ENCODE measurements around the gene CFAP65.

Gene CFAP65, protein sequence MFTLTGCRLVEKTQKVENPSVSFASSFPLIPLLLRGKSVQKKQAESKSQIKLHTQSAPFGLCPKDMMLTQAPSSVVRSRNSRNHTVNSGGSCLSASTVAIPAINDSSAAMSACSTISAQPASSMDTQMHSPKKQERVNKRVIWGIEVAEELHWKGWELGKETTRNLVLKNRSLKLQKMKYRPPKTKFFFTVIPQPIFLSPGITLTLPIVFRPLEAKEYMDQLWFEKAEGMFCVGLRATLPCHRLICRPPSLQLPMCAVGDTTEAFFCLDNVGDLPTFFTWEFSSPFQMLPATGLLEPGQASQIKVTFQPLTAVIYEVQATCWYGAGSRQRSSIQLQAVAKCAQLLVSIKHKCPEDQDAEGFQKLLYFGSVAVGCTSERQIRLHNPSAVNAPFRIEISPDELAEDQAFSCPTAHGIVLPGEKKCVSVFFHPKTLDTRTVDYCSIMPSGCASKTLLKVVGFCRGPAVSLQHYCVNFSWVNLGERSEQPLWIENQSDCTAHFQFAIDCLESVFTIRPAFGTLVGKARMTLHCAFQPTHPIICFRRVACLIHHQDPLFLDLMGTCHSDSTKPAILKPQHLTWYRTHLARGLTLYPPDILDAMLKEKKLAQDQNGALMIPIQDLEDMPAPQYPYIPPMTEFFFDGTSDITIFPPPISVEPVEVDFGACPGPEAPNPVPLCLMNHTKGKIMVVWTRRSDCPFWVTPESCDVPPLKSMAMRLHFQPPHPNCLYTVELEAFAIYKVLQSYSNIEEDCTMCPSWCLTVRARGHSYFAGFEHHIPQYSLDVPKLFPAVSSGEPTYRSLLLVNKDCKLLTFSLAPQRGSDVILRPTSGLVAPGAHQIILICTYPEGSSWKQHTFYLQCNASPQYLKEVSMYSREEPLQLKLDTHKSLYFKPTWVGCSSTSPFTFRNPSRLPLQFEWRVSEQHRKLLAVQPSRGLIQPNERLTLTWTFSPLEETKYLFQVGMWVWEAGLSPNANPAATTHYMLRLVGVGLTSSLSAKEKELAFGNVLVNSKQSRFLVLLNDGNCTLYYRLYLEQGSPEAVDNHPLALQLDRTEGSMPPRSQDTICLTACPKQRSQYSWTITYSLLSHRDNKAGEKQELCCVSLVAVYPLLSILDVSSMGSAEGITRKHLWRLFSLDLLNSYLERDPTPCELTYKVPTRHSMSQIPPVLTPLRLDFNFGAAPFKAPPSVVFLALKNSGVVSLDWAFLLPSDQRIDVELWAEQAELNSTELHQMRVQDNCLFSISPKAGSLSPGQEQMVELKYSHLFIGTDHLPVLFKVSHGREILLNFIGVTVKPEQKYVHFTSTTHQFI (N-terminal part only)
- 0 to 0.04 reads per million in 2 experiments for total RNA-seq

DNA sequence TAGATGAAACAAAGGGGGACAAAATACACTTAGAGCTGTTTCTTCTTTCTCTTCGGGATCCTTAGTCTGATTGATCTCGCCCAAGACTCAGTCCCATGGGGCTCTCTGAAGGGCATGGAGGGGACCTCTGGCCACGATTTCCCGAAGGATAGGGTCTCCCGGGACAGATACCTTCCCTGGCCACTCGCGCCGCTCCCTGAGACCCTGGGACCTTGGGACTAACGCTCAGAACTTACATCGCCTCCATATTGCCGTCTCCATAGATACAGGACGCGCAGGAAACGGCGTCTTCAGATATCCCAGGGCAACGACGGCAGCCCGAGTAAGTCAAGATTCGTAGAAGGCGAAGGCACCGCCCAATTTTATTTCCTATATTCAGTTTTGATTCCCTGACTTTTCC is at the start of gene CFAP65:
Gene CFAP65, minus strand, starts transcription at position 265 of the 400 bp plus-strand sequence. CDS start 2,468 bp downstream, outside the sequence.
- no peak for DNase-seq (ENCODE audit: low read depth)

DNA sequence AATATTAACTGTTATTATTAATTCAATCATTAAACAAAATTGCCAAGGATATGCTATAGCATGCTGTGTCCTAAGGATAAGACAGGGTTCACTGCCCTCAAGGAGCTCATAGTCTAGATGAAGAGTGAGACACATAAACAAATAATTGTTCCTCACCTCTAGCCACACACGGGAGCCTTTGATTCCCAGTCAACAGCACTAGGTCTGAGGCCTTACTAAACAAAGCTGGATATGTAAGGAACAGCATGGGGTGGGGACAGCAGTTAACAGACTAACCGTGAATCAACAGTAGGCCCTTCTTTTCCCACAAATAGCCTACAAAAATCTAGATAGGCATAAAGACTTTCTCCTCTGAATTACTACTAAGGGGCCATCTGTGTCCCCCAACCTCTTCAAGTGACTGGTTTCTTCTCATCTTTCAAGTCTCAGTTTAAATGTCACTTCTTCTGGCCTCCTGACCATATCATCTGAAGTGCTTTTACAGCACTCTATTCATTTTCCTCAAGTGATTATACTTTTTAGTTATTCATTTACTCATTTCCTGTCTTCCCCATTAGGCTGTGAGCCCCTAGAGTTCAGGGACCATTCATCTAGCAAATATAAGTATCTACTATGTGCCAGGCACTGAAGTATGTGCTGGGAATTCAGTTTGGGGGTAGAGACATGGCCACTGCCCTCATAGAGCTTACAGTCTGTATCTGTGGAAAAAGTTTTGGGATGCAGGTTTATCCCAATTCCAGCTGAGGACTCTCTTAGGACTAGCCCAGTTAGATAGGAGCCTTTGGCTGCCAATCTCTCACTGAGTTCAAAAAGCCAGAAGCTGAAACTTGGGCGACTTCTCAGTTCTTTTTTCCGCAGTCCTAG is 49.4 kb upstream of the CFAP65 start:
- DNase-seq (ENCODE audit: low read depth) = no peak

DNA sequence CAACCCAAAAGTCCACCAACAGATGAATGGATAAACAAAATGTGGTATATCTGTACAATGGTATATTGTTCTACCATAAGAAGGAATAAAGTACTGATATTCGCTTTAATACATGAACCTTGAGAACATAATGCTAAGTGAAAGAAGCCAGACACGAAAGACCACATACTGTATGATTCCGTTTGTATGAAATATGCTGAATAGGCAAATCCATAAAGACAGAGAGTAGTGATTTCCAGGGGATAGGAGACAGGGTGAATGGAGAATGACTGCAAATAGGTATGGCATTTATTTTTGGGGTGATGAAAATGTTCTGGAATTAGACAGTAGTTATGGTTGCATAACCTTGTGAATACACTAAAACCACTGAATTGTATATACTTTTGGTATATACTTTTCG is 48.0 kb upstream of the CFAP65 start:
- DNase-seq (ENCODE audit: low read depth) = no peak

DNA sequence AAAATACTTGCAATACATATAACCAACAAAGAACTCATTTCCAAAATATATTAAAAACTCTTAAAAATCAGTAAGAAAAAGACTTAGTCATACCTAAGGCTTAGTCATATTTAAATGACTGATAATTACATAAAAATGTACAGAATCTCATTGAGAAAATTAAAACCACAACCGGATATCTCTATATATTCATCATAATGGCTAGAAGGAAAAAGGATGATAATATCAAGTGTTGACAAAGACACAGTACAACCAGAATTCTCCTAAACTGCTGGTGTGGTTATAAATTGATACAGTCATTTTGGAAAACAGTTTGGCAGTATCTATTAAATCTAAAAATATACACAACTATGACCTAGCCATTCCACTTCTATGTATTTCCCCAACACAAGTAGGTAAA is 46.5 kb upstream of the CFAP65 start:
- no peak for DNase-seq (ENCODE audit: low read depth)

DNA sequence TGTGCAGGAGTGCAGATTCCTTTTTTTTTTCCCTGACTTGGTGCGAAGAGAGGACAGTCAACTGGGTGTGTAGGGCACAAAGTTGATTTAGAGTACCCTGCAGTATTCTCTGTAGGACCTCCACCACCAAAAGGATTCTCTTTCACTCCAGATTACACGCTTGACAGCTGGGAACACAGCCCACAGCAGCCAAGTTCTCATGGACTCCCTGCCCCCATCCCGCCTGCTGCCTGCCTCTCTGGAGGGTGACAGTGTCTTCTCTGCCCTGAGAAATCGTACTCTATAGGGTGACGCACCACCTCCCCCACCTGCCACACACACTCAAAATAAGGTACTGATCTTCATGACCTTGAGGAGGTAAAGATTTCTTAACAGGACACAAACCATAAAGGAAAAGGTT is 46.0 kb upstream of the CFAP65 start:
- no peak for DNase-seq (ENCODE audit: low read depth)

DNA sequence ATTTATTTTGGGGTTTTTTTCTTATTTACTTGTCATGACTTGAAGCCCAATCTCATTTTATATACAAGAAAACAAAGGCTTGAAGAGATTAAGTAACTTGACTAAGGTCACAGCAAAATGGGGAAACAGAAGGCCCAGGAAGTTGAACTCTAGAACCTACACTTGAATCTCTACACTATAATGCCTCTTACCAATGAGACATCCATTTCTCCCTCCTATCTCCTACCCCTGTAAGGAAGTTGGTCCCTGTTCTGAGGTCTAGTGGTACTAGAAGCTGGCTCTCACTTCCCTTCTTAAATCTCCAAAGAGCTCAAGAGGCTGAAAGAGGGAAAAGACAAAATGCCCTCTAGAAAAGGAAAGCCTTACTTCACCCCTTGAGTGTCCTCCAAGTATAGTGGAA is 44.9 kb upstream of the CFAP65 start:
- no peak for DNase-seq (ENCODE audit: low read depth)

DNA sequence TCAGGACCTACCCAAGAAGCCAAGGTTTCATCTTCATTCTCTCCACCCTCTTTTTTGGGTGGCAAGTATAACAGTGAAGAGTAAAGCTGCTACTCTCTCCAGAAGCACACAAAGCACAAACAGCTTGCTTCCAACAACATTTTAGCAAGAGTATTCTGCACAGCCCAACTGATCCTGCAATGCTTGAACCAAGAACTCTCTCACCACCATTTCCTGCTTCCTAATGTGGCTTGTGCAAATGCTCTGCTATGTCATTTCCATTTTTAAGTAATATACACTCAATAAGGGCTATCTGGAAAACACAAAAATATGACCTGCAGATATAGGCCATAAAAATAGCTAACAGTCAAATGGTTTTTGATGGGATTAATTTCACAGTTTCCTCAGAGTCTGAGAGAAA is 43.5 kb upstream of the CFAP65 start:
- no peak for DNase-seq (ENCODE audit: low read depth)

DNA sequence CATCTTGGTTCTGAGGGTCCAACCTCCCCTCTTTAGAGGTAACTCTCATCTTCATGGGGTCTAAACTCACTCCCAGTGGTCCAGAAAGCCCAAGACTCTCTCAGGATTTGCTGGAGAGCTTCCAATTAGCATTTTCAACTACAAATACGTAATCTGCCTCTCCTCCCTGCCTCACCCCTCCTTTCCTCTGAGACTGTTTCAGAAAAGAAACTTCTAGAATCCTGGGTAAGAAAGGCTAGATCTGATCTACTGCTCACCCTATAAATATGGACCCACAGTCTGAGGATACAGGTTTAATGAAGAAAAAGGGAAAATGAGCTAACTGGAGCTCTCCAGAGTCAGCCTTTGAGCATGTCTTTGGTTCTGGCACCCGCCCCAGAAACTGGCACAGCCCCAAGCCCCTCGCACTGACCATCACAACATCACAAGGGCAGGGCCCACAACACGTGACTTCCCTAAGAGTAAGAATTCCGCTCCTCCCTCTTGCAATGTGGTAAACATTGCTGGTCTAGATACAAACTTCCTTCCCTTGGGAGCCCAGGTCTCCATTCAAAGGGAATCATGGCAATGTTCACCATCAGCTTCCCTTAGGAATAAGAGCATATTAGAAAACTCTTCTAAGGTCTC is 41.1 kb upstream of the CFAP65 start:
- DNase-seq (ENCODE audit: low read depth) = no peak

DNA sequence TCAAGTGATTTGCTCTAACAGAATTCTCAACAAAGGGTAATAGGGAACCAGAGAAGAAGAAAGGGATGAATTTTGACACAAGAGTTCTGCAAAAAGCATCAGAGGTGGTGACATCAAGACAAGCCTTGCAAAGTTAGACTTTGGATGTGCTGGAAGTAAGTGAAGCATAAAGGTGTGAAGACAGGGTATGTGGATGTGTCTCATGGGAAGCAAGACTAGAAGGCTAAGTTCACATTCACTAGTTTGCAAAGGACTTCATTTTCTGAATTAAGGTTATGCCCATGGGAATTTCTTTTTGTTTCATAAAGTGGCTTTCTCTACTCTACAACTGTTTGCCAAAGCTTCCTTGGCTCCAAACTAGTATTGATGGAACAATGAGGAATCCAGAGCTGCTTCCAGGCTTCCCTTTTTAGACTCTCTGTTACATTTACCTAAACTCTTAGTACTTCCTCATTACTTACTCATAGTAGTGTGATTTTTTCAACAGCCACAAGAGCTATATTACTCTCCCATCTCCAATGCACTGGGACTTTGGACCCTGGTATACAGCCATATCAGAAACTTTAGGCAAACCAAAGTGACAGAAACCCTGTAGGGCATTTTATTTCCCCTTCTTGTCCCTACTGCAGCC is 40.5 kb upstream of the CFAP65 start:
- no peak for DNase-seq (ENCODE audit: low read depth)

DNA sequence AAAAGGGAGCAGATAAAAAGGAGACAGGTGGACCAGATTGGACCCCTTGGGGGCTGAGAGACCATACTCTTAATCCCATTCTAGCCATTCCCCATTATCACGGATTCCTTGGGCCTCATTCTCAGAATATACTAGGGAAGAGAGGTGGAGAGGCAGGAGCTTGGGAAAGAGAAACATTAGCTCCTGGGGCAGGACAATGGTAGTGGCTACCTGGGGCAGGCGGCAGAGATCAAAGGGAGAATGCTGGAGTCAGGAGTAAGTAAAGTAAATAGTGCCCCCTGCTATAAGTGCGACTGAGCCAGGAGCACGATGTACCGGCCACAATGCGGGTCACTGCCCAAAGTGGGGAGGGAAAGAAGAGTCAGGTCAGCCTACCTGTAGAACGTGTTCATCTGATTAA is 39.8 kb upstream of the CFAP65 start:
- DNase-seq (ENCODE audit: low read depth) = no peak

DNA sequence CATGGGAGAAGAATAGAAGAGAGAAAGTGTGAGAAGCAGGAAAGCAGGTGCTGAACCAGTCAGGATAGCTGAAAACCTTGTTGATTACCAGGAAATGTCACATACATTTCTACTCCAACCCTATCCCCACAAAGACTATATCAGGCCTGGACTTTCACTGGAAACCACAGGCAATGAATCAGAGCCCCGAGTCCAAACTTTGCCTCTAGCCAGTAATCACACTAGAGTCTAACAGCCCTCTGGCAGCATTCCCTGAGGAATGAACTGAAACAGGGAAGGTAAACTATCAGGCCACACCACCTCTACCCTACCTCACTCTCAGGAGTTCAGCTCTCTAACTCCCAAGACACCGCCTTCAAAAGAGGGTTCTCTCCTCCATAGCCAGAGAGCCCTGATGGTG is 38.1 kb upstream of the CFAP65 start:
- no peak for DNase-seq (ENCODE audit: low read depth)

DNA sequence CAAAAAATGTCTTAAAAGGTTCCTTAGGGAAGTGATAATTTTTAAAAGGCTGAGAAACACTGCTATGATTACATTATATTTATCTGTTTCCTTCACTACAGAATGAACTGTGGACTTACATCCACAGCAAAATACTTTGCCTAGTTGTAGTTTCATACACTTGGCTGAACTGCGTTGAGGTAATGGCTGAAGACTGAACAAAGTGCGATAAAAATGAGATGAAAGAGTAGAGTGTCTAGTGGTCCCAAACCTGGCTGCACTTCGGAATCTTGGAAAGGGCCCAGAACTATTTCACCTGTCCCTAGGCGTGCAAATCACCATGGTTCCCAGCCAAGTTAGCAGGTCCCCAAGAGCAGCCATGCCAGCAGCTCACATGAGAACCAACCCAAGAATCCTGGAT is 37.6 kb upstream of the CFAP65 start:
- no peak for DNase-seq (ENCODE audit: low read depth)

DNA sequence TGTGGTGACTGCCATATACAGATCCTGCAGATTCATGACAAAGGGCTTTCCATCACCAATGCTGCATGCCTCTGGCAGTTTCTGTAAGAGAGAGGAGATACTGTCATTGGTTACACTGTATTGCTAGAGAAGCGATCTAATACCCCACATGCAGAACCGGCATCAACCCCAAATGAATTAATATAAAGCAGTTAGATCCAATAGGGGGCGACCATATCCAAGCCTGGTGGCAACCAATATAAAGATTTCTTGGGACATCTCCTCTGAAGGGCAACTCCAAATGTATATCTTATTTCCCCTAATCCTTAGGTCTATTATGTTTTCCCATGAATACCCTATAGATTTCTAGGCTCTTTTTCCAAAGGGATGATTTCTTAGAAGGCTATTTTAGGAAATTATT is 36.8 kb upstream of the CFAP65 start:
- DNase-seq (ENCODE audit: low read depth) = no peak

DNA sequence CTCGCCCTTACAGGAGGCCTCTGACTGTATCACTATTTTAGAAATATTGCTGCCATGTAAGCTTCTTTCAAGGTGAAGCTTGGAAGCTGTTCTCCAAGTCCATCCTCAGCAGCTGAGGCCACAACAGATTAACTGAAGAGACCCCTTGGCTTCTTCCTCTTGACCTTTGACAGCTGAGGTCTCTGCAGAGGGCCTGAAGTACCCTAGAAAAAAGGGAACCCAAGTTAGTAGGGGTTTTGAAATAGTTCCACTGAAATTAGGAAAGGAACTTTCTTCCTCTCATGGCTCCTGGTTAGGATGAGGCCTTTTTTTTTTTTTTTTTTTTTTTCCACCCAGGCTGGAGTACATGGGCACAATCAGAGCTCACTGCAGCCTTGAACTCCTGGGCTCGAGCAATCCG is 34.9 kb upstream of the CFAP65 start:
- no peak for DNase-seq (ENCODE audit: low read depth)

DNA sequence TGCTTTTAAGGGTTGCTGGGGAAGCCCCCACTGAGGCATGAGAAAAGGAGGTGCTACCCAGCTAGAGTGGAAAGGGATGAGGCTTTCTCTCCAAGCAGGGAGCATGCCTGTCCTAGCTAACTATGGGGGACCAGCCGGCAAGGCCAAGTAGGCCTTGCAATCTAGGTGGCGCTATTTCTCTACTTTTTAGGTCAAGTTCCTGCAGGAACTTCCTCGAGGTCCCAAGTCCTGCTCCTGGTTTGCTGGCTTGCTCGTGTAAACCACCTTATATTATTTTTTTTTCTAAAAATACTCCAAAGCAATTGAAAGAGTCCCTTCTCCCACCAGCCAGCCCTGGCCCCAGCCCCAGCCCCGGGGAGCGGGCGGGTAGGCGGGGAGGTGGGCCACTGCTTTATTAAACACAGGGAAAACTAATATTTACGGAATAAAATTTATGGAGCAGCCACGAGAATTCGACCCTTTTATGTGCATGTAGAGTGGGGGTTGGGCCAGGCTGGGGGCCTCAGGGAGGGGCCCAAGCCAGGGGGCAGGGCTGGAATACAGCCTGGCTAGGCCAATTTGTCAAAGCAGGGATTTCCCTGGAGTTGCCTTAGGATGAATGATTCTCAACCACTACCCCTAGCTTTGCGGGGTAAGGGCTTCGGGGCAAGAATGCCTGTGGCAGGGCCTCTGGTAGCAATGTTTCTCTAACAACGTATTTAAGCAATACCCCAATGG is 32.3 kb upstream of the CFAP65 start:
- DNase-seq (ENCODE audit: low read depth) = no peak

DNA sequence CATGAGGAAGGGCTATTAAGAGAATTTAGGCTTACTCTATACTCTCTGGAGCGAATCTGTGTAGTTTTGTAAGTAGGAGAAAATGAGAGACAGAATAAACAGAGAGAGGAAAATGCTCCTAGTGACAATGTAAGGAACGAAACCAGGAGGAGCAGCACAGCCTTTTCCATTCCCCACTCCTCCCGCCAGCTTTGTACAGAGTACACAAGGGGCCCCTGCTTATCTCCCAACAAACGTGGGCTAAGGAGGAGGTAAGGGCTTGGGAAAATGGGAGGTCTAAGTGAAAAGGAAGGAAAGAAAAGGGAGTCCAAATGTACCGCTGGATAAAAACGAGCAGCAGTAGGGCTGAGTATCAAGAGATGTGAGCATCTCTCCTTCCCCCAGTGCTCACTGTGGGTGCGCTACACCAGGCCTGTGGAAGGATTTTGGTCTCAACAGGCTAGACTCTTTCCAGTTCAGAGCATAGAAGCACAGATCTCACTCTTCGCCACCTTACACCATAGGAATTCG is 31.5 kb upstream of the CFAP65 start:
- DNase-seq (ENCODE audit: low read depth) = no peak

DNA sequence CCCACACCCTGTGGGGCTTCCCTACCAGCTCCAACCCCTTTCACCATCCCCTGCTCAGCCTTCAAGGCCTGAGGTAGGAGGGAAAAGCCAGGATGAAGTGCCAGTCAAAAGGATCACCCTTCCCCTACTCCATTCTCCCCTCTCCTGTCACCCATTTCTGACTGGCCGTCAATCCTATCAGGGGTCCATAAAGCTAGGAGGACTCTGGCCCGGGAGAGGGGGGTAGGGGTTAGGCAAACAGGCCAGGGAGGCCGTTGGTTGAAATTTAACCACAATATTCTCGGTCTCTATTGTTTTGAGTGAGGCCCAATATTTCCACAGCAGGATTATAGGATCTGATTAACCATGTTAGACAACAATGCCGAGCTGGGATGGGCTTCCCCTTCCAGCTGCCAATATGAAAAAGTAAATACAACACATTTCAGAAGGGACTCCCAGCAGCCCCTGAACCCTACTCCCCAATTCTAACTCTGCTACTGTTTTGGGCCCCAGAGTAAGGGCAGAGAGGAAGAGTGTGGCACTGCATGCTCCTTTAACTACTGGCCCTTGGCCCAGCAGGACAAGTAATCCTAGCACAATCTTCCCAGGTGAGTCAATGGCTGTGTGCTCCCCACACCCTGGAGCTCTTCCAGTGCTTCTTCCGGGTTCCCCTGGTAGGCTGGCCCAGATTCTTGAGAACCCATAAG is 30.0 kb upstream of the CFAP65 start:
- no peak for DNase-seq (ENCODE audit: low read depth)

DNA sequence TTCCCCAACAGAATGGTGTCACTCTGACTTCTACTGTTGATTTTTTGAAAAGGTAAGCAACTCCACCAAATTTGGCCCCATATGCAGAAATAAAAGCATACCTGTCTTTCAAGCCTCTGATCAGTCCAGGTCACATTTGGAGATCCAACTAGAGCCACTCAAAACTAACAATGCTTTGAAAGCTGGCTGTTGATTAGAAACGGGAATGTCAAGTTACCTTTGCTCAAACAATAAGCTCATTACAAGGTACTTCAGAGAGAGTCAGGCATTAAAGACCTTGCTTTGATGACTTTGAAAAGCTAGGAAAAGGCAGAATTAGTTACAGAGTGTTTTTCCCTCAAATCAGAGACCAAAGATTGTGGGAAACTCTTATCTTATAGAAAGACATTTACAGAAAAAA is 24.2 kb upstream of the CFAP65 start:
- DNase-seq (ENCODE audit: low read depth) = no peak

DNA sequence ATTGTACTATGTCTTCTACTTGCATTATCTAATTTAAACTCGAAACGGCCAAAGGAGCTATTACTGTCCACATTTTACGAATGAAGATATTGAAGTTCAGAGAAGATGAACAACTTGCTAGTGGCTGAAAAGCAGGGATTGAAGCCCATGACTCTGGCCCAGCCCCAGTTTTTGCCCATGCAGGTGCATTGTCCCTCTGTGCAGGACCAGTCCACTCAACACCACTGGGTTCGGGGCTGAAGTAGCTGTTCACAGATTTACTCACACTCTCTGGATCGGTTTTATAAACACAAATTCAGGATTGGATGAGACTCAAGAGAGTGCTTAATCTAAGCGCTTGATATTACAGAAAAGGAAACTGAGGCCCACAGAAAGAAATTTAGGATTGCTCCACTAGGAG is 20.8 kb upstream of the CFAP65 start:
- no peak for DNase-seq (ENCODE audit: low read depth)
